Skin epidermis (tissue), 12 donors: Measurements from ENCODE around the gene AUNIP.
"Not testable (repeated sequence)": the region's sequence is repeated elsewhere in the genome, so short reads cannot be mapped to it uniquely, and the experiment has no call there.

Experiments used
- H3K27ac ChIP-seq, 21 experiments: fragments of 200-600 bp; sonication (generic) in 11 of 21; one replicate each; pipeline ENCODE4 v1.5.0; 2020; ENCODE audit warnings: mild to moderate bottlenecking in 3 of 21, inconsistent platforms in 2 of 21, moderate library complexity in 2 of 21
- H3K4me3 ChIP-seq, 7 experiments: fragments of 200-600 bp; sonication (generic) in 2 of 7; one replicate each; pipeline ENCODE4 v1.5.0; 2020; ENCODE audit warnings: inconsistent platforms in 2 of 7, mild to moderate bottlenecking in 2 of 7, moderate library complexity in 1 of 7

AUNIP gene

GRCh38 chr1:25870614-25871013, 11.4 kb upstream of the AUNIP start:
- Histone ChIP-seq H3K4me3 (no peak overlapping the region), H3K27ac (peak overlapping the region in 1 of 21 experiments; percentile 69)

- peak overlapping the region in 1 of 21 experiments; percentile 69 for H3K27ac ChIP-seq
Observed at GRCh38 chr1:25869909-25870606, 10.8 kb upstream of the AUNIP start.

GRCh38 chr1:25867210-25867991, 8.1 kb upstream of the AUNIP start:
- Histone ChIP-seq H3K4me3 (no peak overlapping the region), H3K27ac (peak overlapping the region in 3 of 21 experiments; percentile 17 to 52 (median 41))

More at GRCh38 chr1:25869909-25870606, 10.8 kb upstream of the AUNIP start:
- no peak overlapping the region for H3K4me3 ChIP-seq

DNA sequence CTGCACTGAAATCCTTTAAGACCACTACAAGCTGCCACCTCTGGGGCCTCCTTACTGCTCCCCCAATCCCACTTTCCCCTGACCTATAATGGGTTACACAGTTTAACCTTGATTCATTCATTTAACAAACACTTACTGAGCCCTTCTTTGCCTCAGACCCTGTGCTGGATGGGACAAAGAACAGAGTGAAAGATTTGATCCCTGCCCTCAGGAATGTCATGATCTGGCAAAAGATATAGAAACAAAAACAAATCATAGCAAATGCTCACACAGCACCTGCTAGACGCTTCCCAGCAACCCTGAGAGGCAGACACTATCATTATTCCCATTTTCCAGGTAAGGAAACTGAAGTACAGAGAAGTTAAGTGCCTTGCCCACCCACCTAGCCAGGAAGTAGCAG, 7.0 kb upstream of the AUNIP start:
- H3K27ac ChIP-seq = no peak overlapping the region
- H3K4me3 ChIP-seq = no peak overlapping the region

DNA sequence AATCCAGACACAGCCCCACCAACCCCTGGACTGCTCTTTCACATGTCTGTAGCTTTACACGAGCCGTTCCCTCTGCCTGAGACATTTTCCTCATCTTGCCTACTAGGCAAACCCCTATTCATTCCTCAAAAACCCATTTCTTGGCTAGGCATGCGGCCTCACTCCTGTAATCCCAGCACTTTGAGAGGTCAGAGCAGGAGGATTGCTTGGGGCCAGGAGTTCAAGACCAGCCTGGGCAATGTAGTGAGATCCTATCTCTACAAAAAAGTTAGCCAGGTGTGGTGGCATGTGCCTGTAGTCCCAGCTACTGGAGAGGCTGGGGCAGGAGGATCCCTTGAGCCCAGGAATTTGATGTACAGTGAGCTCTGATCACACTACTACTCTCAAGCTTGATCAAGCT, 5.2 kb upstream of the AUNIP start:
- Histone ChIP-seq H3K4me3 (no peak overlapping the region), H3K27ac (no peak overlapping the region)

- Histone ChIP-seq H3K27ac (peak overlapping the region in 2 of 21 experiments; percentile 3 to 39), H3K4me3 (no peak overlapping the region)
Observed at GRCh38 chr1:25863486-25864262, 4.4 kb upstream of the AUNIP start.

- H3K27ac ChIP-seq = peak overlapping the region in 1 of 21 experiments; percentile 39
Observed at GRCh38 chr1:25862785-25863485, 3.7 kb upstream of the AUNIP start.

GRCh38 chr1:25861316-25862286, 2.3 kb upstream of the AUNIP start:
- H3K4me3 ChIP-seq = no peak overlapping the region

More at GRCh38 chr1:25862785-25863485, 3.7 kb upstream of the AUNIP start:
- H3K4me3 ChIP-seq = no peak overlapping the region

DNA sequence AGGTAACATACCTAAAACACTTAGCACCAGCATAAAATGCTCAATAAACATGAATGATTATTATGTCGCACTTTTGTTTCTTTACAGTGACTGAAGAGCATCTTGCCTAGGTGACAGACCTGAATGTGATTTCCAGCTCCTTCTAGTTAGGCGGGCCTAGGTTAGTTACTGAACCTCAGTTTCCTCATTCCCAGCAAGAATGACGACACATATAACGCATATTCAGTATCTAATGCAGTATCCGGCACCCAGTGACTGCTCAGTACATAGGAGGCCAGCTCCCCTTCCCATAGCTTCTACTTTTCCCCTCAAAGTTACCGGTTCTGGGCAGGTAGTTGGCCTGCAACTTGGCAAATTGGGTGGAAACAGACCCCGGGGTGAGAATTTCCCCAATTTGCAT, 763 bp downstream of the AUNIP start:
- Histone ChIP-seq H3K4me3 (peak overlapping the region; percentile 35 to 60 (median 46)), H3K27ac (peak overlapping the region in 4 of 21 experiments; percentile 29 to 80 (median 53))

More at GRCh38 chr1:25861316-25862286, 2.3 kb upstream of the AUNIP start:
- H3K27ac ChIP-seq = peak overlapping the region in 3 of 21 experiments; percentile 3 to 47 (median 16)

DNA sequence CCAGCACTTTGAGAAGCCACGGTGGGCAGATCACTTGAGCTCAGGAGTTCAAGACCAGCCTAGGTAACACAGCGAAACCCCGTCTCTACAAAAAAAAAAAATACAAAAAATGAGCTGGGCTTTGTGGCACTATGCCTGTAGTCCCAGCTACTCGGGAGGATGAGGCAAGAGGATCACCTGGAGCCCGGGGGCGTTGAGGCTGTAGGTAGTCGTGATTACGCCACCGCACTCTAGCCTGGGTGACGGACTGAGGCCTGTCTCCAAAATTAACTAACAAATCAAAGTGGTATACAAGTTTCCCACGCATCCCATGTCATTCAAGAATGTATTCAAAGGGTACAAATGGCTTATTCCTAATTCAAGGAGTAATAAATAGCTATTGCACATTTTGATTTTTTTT, 2.4 kb downstream of the AUNIP start:
- H3K27ac ChIP-seq = no peak overlapping the region
- H3K4me3 ChIP-seq = no peak overlapping the region

DNA sequence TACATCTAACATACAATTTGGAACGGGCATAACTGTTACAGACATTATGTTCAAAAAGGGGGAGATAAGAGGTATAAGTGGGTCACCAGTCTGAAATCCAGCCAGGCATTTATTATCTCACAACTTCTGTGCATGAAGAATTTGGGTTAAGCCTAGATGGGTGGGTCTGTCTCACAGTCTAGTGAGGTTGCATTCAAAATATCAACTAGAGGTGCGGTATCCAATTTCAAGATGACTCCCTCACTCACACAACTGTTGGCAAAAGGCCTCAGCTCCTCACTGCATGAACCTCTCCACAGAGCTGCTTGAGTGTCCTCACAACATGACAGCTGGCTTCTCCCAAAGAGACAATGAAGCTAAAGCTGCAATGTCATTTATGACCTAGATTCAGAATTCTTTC, 4.7 kb downstream of the AUNIP start:
- Histone ChIP-seq H3K27ac (no peak overlapping the region), H3K4me3 (no peak overlapping the region)

DNA sequence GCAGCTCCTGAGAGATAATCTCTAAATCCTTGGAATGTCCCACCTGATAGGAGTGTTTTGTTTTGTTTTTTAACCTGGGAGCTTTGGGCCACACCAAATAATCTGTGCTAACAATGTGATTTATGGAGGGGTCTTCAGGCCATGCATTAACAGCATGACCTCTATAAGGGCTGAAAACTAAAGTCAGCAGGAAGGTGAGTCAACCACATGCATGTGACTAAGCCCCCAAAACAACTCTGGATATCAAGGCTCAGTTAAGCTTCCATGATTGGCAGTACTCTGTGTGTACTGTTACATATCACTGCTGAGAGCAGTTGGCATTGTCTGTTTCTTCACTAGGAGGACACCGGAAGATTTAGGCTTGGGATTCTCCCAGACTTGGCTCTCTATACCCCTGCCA, 10.7 kb downstream of the AUNIP start:
- Histone ChIP-seq H3K27ac (no peak overlapping the region), H3K4me3 (no peak overlapping the region)

DNA sequence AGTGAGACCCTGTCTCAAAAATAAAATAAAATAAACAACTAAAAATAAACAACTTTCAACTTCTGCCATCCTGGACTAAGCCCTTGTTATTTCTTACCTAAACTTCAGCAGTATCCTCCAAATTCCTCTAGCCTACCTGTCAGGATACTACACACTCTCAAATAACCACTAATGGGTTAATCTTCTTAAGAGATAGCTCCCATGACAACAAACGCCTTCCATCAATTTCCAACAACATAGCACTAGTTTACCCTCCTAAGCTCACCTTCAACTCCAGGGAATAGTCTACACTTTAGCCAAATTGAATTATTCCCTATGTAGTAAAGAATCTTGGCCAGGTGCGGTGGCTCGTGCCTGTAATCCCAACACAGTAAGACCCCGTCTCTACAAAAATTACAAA, 11.3 kb downstream of the AUNIP start:
- Histone ChIP-seq H3K4me3 (no peak overlapping the region), H3K27ac (no peak overlapping the region)

GRCh38 chr1:25845664-25846063, 13.6 kb downstream of the AUNIP start:
- Histone ChIP-seq H3K27ac (no peak overlapping the region), H3K4me3 (no peak overlapping the region)

- H3K4me3 ChIP-seq = no peak overlapping the region
Observed at GRCh38 chr1:25844536-25845337, 14.5 kb downstream of the AUNIP start.

DNA sequence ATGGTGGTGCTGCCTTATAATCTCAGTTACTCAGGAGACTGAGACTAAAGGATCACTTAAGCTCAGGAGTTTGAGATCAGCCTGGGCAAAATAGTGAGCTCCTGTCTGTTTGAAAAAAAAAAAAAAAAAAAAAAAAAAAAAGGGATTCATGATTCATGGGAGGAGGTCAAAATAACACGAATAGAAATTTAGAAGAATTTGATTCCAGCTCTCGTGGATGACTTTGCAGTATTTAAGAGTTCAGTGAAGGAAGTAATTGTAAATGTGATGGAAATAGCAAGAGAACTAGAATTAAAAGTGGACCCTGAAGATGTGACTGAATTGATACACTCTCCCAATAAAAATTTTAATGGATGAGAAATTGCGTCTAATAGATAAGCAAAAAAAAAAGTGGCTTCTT, 15.8 kb downstream of the AUNIP start:
- H3K4me3 ChIP-seq = no peak overlapping the region

More at GRCh38 chr1:25844536-25845337, 14.5 kb downstream of the AUNIP start:
- H3K27ac ChIP-seq = no peak overlapping the region

GRCh38 chr1:25839808-25840207, 19.4 kb downstream of the AUNIP start:
- H3K4me3 ChIP-seq, H3K27ac ChIP-seq: not testable (repeated sequence)

More for the DNA sequence above, 15.8 kb downstream of the AUNIP start:
- H3K27ac ChIP-seq = no peak overlapping the region
